ENCODE results near the gene NLGN4X.

- TF ChIP-seq POLR2AphosphoS5 (IDR thresholded peaks at IDR 0.05; ENCODE audit: low read depth, low read length) (no peak), POLR2A (IDR thresholded peaks at IDR 0.05; ENCODE audit: low read depth, low read length) (no peak)
Observed at GRCh38 chrX:6074532-6074931, 154.1 kb downstream of the NLGN4X start.
